HEK293 (cell line): ENCODE results near the gene TAF9B.

Experiments used
- BCL11A ChIP-seq: fragments of 450-650 bp; formaldehyde crosslinking; IDR thresholded peaks from 2 replicates; pipeline ENCODE4 v1.5.1; 2016; ENCODE audit warnings: low read depth, missing biosample characterization, missing genetic modification characterization
- BCL6B ChIP-seq: fragments of 450-650 bp; formaldehyde crosslinking; IDR thresholded peaks from 2 replicates; pipeline ENCODE4 v1.5.1; 2017; ENCODE audit warnings: missing biosample characterization, missing genetic modification characterization
- GLIS2 ChIP-seq: fragments of 450-650 bp; formaldehyde crosslinking; IDR thresholded peaks from 2 replicates; pipeline ENCODE4 v1.5.1; 2016; ENCODE audit warnings: missing biosample characterization, missing genetic modification characterization
- HOXD13 ChIP-seq: sonication (generic); formaldehyde crosslinking; IDR thresholded peaks from 2 replicates; pipeline ENCODE4 v1.8.0; 2022; ENCODE audit warnings: missing genetic modification reagents, borderline replicate concordance
- KLF1 ChIP-seq: fragments of 450-650 bp; formaldehyde crosslinking; IDR thresholded peaks from 2 replicates; pipeline ENCODE4 v1.5.1; 2016; ENCODE audit warnings: missing biosample characterization, missing genetic modification characterization
- KLF16 ChIP-seq: fragments of 450-650 bp; formaldehyde crosslinking; IDR thresholded peaks from 2 replicates; pipeline ENCODE4 v1.5.1; 2017; ENCODE audit warnings: missing biosample characterization, missing genetic modification characterization
- KLF9 ChIP-seq: fragments of 450-650 bp; formaldehyde crosslinking; IDR thresholded peaks from 2 replicates; pipeline ENCODE4 v1.5.1; 2016; ENCODE audit warnings: missing biosample characterization, missing genetic modification characterization, low read depth
- TSHZ1 ChIP-seq: fragments of 450-650 bp; formaldehyde crosslinking; IDR thresholded peaks from 2 replicates; pipeline ENCODE4 v1.5.1; 2016; ENCODE audit warnings: missing biosample characterization, missing genetic modification characterization, borderline replicate concordance
- YY1 ChIP-seq: fragments of 450-650 bp; formaldehyde crosslinking; IDR thresholded peaks from 2 replicates; pipeline ENCODE4 v1.5.1; 2018; ENCODE audit warnings: missing biosample characterization, missing genetic modification characterization
- ZBTB17 ChIP-seq: fragments of 450-650 bp; formaldehyde crosslinking; IDR thresholded peaks from 2 replicates; pipeline ENCODE4 v1.5.1; 2016; ENCODE audit warnings: missing biosample characterization, missing genetic modification characterization
- ZBTB8A ChIP-seq: fragments of 450-650 bp; formaldehyde crosslinking; IDR thresholded peaks from 2 replicates; pipeline ENCODE4 v1.5.1; 2016; ENCODE audit warnings: missing biosample characterization, missing genetic modification characterization
- ZIC2 ChIP-seq: fragments of 450-650 bp; formaldehyde crosslinking; IDR thresholded peaks from 2 replicates; pipeline ENCODE4 v1.5.1; 2016; ENCODE audit warnings: missing biosample characterization, missing genetic modification characterization
- ZNF114 ChIP-seq: fragments of 450-650 bp; formaldehyde crosslinking; IDR thresholded peaks from 2 replicates; pipeline ENCODE4 v1.5.0; 2017; ENCODE audit warnings: missing biosample characterization, missing genetic modification characterization
- ZNF239 ChIP-seq: fragments of 450-650 bp; formaldehyde crosslinking; IDR thresholded peaks from 2 replicates; pipeline ENCODE4 v1.5.1; 2016; ENCODE audit warnings: missing biosample characterization, missing genetic modification characterization
- ZNF335 ChIP-seq: fragments of 450-650 bp; formaldehyde crosslinking; conservative IDR thresholded peaks from 2 replicates; pipeline ENCODE4 v1.5.1; 2016; ENCODE audit warnings: missing biosample characterization, missing genetic modification characterization
- ZNF391 ChIP-seq: fragments of 450-650 bp; formaldehyde crosslinking; IDR thresholded peaks from 2 replicates; pipeline ENCODE4 v1.5.1; 2016; ENCODE audit warnings: low read depth, missing biosample characterization, missing genetic modification characterization, borderline replicate concordance
- ZNF510 ChIP-seq: fragments of 450-650 bp; formaldehyde crosslinking; IDR thresholded peaks from 2 replicates; pipeline ENCODE4 v1.5.1; 2018; ENCODE audit warnings: mild to moderate bottlenecking, missing genetic modification characterization, missing biosample characterization; ENCODE audit not compliant: insufficient replicate concordance
- ZNF530 ChIP-seq: fragments of 450-650 bp; formaldehyde crosslinking; IDR thresholded peaks from 2 replicates; pipeline ENCODE4 v1.5.1; 2016; ENCODE audit warnings: low read depth, missing biosample characterization, missing genetic modification characterization
- ZNF623 ChIP-seq: fragments of 450-650 bp; formaldehyde crosslinking; IDR thresholded peaks from 2 replicates; pipeline ENCODE4 v1.5.1; 2016; ENCODE audit warnings: missing biosample characterization, missing genetic modification characterization
- ZNF626 ChIP-seq: fragments of 450-650 bp; sonication (Bioruptor Pico); formaldehyde crosslinking; IDR thresholded peaks from 2 replicates; pipeline ENCODE4 v1.5.1; 2018; ENCODE audit warnings: missing biosample characterization, missing genetic modification characterization, inconsistent platforms
- ZNF629 ChIP-seq: fragments of 450-650 bp; formaldehyde crosslinking; IDR thresholded peaks from 2 replicates; pipeline ENCODE4 v1.5.1; 2017; ENCODE audit warnings: missing biosample characterization, missing genetic modification characterization
- ZNF660 ChIP-seq: fragments of 450-650 bp; IDR thresholded peaks from 2 replicates; pipeline ENCODE4 v1.5.1; 2018; ENCODE audit warnings: missing biosample characterization, mild to moderate bottlenecking, missing genetic modification characterization
- ZNF704 ChIP-seq: fragments of 450-650 bp; formaldehyde crosslinking; IDR thresholded peaks from 2 replicates; pipeline ENCODE4 v1.5.1; 2016; ENCODE audit warnings: missing biosample characterization, missing genetic modification characterization
- ZSCAN30 ChIP-seq: fragments of 450-650 bp; IDR thresholded peaks from 2 replicates; pipeline ENCODE4 v1.5.1; 2018; ENCODE audit warnings: missing biosample characterization, mild to moderate bottlenecking, missing genetic modification characterization, moderate library complexity
- ZSCAN4 ChIP-seq: fragments of 450-650 bp; formaldehyde crosslinking; IDR thresholded peaks from 2 replicates; pipeline ENCODE4 v1.5.1; 2017; ENCODE audit warnings: missing biosample characterization, missing genetic modification characterization
- TF ChIP-seq, protein P1 (sequence below): fragments of 450-650 bp; formaldehyde crosslinking; IDR thresholded peaks from 2 replicates; pipeline ENCODE4 v1.5.1; 2016; ENCODE audit warnings: missing biosample characterization, missing genetic modification characterization
- TF ChIP-seq, protein P2 (sequence below): fragments of 450-650 bp; formaldehyde crosslinking; IDR thresholded peaks from 2 replicates; pipeline ENCODE4 v1.5.1; 2016; ENCODE audit warnings: missing biosample characterization, missing genetic modification characterization, borderline replicate concordance
- TF ChIP-seq, protein P3 (sequence below): fragments of 450-650 bp; formaldehyde crosslinking; IDR thresholded peaks from 2 replicates; pipeline ENCODE4 v1.5.1; 2016; ENCODE audit warnings: missing biosample characterization, missing genetic modification characterization

Gene TAF9B

DNA sequence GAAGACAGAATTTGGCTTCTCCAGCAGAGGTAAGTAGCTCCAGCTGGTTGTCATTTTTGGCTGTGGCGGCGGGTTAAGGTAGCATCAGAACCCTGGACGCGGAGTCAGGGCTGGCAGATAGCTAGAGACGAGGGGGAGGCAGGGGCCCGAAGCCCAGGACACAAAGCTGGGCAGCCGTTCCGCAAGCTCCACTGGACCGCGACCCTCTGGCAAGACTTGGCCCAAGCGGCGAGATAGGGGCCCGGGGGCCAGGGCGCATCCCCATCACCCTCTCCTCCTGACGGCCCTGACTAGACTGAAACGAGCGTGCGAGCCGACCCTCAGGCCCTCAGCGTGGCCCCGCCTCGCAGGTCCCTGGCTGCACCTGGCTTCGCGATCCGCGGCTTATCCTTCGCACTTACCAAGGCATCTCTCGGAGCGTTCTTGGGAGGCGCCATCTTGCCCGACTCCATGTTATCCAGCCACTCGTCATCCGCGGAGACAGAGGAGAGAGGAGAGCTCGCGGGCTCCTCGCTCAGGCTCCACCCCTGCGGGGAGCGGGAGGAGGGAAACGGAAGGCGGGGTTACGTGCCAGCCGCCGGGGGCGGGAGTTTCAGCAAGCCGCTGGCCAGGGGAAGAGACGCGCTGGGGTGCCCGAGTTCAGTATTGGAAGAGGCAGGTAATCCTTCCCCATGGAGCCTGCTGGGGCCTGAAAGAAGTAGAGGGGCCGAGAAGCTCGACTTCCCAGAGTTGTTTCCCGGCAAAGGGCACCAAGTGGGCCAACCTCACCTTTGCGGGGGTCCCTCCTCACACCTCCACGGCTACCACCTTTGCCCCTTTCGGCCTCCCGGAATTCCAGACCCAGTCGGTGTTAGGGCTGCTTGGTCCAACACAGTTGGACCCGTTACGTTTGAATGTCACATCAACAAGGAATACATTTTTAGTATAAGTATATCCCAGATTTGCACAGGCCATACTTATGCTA is at the start of gene TAF9B (continued):
- TF ChIP-seq ZNF239 (tag by site-specific recombination) (0 out of 2 replicates have a peak, but pooled peaks have one; percentile 50), TSHZ1 (tag by site-specific recombination) (no peak), ZIC2 (peak; percentile 33), ZNF335 (tag by site-specific recombination) (peak; percentile 61), KLF9 (tag by site-specific recombination) (no peak), ZBTB17 (tag by site-specific recombination) (peak; percentile 86), ZSCAN4 (tag by site-specific recombination) (no peak), ZNF629 (tag by site-specific recombination) (0 out of 2 replicates have a peak, but pooled peaks have one; percentile 38), GLIS2 (tag by site-specific recombination) (peak; percentile 55; the same call in 1 of the 2 replicates), ZBTB8A (0 out of 2 replicates have a peak, but pooled peaks have one; percentile 14), ZNF626 (tag by site-specific recombination) (no peak), ZNF510 (no peak), ZNF623 (tag by site-specific recombination) (no peak), ZNF660 (no peak), HOXD13 (CRISPR knock-in tag) (no peak), ZNF530 (tag by site-specific recombination) (no peak), ZNF391 (no peak), ZNF704 (tag by site-specific recombination) (no peak), YY1 (tag by site-specific recombination) (peak; percentile 84), ZSCAN30 (tag by site-specific recombination) (no peak), KLF1 (no peak), BCL11A (tag by site-specific recombination) (no peak), BCL6B (tag by site-specific recombination) (no peak), ZNF114 (tag by site-specific recombination) (no peak), KLF16 (tag by site-specific recombination) (no peak)
- TF ChIP-seq, protein P1, sequence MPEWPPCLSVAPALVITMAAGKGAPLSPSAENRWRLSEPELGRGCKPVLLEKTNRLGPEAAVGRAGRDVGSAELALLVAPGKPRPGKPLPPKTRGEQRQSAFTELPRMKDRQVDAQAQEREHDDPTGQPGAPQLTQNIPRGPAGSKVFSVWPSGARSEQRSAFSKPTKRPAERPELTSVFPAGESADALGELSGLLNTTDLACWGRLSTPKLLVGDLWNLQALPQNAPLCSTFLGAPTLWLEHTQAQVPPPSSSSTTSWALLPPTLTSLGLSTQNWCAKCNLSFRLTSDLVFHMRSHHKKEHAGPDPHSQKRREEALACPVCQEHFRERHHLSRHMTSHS (tag by site-specific recombination) = no peak
- TF ChIP-seq, protein P2, sequence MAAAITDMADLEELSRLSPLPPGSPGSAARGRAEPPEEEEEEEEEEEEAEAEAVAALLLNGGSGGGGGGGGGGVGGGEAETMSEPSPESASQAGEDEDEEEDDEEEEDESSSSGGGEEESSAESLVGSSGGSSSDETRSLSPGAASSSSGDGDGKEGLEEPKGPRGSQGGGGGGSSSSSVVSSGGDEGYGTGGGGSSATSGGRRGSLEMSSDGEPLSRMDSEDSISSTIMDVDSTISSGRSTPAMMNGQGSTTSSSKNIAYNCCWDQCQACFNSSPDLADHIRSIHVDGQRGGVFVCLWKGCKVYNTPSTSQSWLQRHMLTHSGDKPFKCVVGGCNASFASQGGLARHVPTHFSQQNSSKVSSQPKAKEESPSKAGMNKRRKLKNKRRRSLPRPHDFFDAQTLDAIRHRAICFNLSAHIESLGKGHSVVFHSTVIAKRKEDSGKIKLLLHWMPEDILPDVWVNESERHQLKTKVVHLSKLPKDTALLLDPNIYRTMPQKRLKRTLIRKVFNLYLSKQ (tag by site-specific recombination) = no peak
- TF ChIP-seq, protein P3, sequence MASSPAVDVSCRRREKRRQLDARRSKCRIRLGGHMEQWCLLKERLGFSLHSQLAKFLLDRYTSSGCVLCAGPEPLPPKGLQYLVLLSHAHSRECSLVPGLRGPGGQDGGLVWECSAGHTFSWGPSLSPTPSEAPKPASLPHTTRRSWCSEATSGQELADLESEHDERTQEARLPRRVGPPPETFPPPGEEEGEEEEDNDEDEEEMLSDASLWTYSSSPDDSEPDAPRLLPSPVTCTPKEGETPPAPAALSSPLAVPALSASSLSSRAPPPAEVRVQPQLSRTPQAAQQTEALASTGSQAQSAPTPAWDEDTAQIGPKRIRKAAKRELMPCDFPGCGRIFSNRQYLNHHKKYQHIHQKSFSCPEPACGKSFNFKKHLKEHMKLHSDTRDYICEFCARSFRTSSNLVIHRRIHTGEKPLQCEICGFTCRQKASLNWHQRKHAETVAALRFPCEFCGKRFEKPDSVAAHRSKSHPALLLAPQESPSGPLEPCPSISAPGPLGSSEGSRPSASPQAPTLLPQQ (tag by site-specific recombination) = 0 out of 2 replicates have a peak, but pooled peaks have one; percentile 27
